ENCODE results near the gene SYF2.

SYF2 gene

DNA sequence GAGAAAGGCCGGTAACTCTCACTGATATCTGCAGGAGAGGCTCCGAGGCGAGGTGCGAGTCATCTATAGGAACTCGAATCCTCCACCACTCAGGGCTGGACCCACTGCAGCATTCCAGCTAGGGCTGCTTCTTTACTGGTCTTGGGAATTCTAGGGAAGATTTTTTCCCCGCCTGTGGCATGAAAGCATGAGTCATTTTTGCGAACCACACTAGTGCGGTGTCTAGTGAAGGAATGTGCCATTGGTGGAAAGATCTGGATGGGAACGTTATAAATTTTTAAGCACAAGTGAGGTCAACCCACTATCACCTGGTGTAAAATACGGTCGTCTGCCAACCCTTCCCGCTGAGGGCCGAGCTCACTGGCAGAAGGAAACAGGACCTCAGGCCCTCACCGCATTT is 49.7 kb downstream of the SYF2 start:
- DNase-seq = no peak

GRCh38 chr1:25180996-25181395 is 51.3 kb downstream of the SYF2 start:
- no peak for DNase-seq

GRCh38 chr1:25178917-25179561 is 53.3 kb downstream of the SYF2 start:
- DNase-seq = no peak

GRCh38 chr1:25174730-25175612 is 57.3 kb downstream of the SYF2 start:
- no peak for DNase-seq

GRCh38 chr1:25174363-25174729 is 58.0 kb downstream of the SYF2 start:
- DNase-seq = no peak

DNA sequence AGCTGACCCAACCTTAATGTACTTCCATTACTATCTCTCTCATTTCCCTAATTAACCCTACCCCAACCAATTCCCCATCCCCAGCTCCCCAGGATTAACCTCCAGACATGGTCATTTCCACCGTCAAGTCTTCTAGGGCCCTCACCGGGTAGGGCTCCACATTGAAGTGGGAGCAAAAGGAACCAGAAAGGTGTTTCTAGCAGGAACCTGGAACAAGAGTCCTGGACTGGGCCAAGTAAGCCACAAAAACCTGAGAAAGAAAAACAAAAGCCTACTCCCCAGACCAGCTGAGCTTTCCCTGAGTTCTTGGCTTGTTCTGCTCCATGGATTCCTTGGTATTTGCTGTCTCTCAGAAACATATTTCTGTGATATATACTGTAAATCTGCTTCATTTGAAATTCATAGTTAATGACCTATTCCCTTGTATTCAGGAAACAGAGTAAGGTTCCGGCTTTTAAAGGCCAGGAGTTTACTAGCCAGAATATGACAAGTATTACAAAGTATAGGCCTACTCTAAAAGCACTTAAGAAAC is 58.4 kb downstream of the SYF2 start:
- no peak for DNase-seq

Measured in stimulated activated CD4-positive, alpha-beta T cell treated with anti-CD3 and anti-CD28 coated beads, Interleukin-4, amount 100 ng/mL, for 4 hours (primary cell).